ENCODE measurements around the gene LONP1. TPM values are rescaled to one million over a fixed set of nuclear protein-coding genes. Genes with fewer than 3 reads are reported as not detected.

Gene LONP1
- total RNA-seq, 1 donor from 2014 or later: 35.9 TPM

DNA sequence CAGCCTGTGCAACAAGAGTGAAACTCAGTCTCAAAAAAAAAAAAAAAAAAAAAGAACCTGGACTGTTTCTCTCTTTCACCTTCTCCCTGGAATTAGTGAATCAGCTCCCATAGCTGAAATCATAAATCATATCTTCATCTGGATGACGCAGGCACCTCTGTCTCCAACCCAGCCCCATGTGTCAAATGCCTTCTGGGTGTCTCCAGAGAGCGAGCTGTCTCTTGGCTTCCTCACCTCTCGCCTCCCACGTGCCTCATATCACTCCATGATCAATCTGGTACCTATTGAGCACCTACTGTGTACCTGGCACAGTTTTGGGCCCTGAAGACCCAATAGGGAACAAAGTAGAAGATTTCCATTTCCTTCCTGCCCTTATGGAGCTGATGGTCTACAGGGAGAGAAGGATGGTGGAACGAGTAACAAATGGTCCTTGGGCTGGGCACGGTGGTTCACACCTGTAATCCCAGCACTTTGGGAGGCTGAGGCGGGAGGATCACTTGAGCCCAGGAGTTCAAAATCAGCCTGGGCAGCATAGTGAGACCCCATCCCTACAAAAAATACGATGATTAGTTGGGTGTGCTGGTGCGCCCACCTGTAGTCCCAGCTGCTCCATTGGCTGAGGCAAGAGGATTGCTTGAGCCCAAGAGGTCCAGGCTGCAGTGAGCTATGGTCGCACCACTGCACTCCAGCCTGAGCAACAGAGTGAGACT lies 36.6 kb downstream of the LONP1 start:
- DNase-seq (ENCODE audit: low spot score): no peak
- Histone ChIP-seq H3K4me1 (peaks cover 3% of the 10 kb centered on the region), H3K27me3 (no peaks in the 10 kb centered on the region), H4K20me1 (ENCODE audit: low read depth) (peaks cover 5% of the 10 kb centered on the region), H3K4me3 (no peak overlapping the region), H3F3A (ENCODE audit: low read depth) (peaks cover 13% of the 10 kb centered on the region), H3K27ac (no peak overlapping the region), H3K9me3 (ENCODE audit: low read depth) (no peaks in the 10 kb centered on the region), H3K36me3 (no peaks in the 10 kb centered on the region), H3K4me2 (no peak overlapping the region), H3K79me2 (ENCODE audit: low read depth) (no peaks in the 10 kb centered on the region), H2AFZ (replicated peaks) (no peak overlapping the region), H3K9ac (no peak overlapping the region)
- Mint-ChIP-seq H3K4me3 (no peak overlapping the region), H3K4me1 (peaks cover 37% of the 10 kb centered on the region), H3K27me3 (ENCODE audit: insufficient read depth, low read depth) (peaks cover 3% of the 10 kb centered on the region), H3K27ac (no peak overlapping the region), H3K9me3 (no peaks in the 10 kb centered on the region), H3K36me3 (no peaks in the 10 kb centered on the region)
- TF ChIP-seq, protein P1, sequence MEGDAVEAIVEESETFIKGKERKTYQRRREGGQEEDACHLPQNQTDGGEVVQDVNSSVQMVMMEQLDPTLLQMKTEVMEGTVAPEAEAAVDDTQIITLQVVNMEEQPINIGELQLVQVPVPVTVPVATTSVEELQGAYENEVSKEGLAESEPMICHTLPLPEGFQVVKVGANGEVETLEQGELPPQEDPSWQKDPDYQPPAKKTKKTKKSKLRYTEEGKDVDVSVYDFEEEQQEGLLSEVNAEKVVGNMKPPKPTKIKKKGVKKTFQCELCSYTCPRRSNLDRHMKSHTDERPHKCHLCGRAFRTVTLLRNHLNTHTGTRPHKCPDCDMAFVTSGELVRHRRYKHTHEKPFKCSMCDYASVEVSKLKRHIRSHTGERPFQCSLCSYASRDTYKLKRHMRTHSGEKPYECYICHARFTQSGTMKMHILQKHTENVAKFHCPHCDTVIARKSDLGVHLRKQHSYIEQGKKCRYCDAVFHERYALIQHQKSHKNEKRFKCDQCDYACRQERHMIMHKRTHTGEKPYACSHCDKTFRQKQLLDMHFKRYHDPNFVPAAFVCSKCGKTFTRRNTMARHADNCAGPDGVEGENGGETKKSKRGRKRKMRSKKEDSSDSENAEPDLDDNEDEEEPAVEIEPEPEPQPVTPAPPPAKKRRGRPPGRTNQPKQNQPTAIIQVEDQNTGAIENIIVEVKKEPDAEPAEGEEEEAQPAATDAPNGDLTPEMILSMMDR (IDR thresholded peaks at IDR 0.05): no peak
- TF ChIP-seq EZH2 (IDR thresholded peaks at IDR 0.05) (no peak), EZH2phosphoT487 (IDR thresholded peaks at IDR 0.05) (no peak)

DNA sequence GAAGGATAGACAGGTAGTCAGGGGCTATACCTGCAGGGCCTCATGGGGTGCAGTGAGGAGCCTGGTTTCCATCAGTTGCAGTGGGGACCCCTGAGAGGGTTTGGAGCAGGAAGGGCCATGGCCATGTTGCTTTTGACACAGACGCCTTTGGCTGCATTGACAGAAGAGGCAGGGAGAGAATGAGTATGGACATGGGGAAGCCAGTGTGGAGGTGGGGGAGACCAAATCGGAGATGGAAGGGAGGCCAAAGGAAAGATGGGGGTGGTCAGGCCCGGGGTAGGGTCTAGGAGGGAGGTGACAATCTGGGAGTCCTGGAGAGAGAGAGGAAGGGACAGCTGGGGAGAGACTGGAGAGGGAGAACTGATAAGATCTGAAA lies 37.9 kb downstream of the LONP1 start:
- no peak overlapping the region for H3K4me3 ChIP-seq
- no peak overlapping the region for H3K9ac ChIP-seq
- Mint-ChIP-seq H3K27me3 (ENCODE audit: insufficient read depth, low read depth) (peaks cover 5% of the 10 kb centered on the region), H3K36me3 (no peaks in the 10 kb centered on the region), H3K4me1 (peaks cover 37% of the 10 kb centered on the region), H3K27ac (peak overlapping the region; percentile 2), H3K9me3 (no peaks in the 10 kb centered on the region), H3K4me3 (peak overlapping the region; percentile 86)
- peaks cover 5% of the 10 kb centered on the region for H4K20me1 ChIP-seq (ENCODE audit: low read depth)
- no peaks in the 10 kb centered on the region for H3K9me3 ChIP-seq (ENCODE audit: low read depth)
- H3K4me1 ChIP-seq: peaks cover 3% of the 10 kb centered on the region
- no peak overlapping the region for H2AFZ ChIP-seq (replicated peaks)
- H3K27me3 ChIP-seq: no peaks in the 10 kb centered on the region
- H3K79me2 ChIP-seq (ENCODE audit: low read depth): no peaks in the 10 kb centered on the region
- peak overlapping the region; percentile 85 for H3K4me2 ChIP-seq
- H3F3A ChIP-seq (ENCODE audit: low read depth): peaks cover 13% of the 10 kb centered on the region
- no peak for DNase-seq (ENCODE audit: low spot score)
- no peak overlapping the region for H3K27ac ChIP-seq
- TF ChIP-seq EZH2 (IDR thresholded peaks at IDR 0.05) (no peak), EZH2phosphoT487 (IDR thresholded peaks at IDR 0.05) (no peak)
- TF ChIP-seq, protein P1 (IDR thresholded peaks at IDR 0.05): no peak
- no peaks in the 10 kb centered on the region for H3K36me3 ChIP-seq

DNA sequence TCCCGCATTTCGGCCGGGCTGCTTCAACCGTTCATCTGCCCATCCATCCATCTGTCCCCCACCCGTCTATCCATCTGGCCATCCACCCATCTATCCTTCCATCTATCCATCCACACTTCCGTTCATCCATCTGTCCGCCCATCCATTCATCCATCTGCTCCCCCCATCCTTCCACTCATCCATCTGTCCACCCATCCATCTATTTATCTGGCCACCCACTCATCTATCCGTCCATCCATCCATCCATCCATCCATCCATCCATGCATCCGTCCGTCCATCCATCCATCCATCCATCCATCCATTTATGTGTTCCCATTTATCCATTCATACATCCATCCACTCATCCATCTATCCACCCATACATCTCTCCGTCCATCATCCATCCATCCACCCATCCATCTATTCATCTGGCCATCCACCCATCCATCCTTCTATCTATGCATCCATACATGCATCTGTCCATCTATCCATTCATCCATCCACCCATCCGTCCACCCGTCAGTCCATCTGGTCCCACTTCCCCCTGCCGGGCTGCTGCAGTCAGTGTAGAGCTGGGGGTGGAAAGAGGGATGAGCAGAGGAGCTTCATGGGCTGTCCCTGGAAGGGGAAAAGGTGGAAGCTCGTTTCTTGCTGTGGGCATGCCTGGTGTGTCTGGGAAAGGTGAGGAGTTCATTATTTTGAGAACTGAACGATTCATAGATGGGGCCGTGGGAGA lies 38.4 kb downstream of the LONP1 start:
- H3K4me1 ChIP-seq: peaks cover 3% of the 10 kb centered on the region
- H3K4me2 ChIP-seq: peak overlapping the region; percentile 85
- Mint-ChIP-seq H3K9me3 (no peaks in the 10 kb centered on the region), H3K4me3 (peak overlapping the region; percentile 86), H3K36me3 (no peaks in the 10 kb centered on the region), H3K27me3 (ENCODE audit: insufficient read depth, low read depth) (peaks cover 5% of the 10 kb centered on the region), H3K4me1 (peaks cover 36% of the 10 kb centered on the region), H3K27ac (peak overlapping the region; percentile 19)
- no peak overlapping the region for H2AFZ ChIP-seq (replicated peaks)
- H3K27me3 ChIP-seq: no peaks in the 10 kb centered on the region
- H3K36me3 ChIP-seq: no peaks in the 10 kb centered on the region
- no peaks in the 10 kb centered on the region for H3K9me3 ChIP-seq (ENCODE audit: low read depth)
- H3K79me2 ChIP-seq (ENCODE audit: low read depth): no peaks in the 10 kb centered on the region
- no peak for DNase-seq (ENCODE audit: low spot score)
- no peak overlapping the region for H3K9ac ChIP-seq
- H3F3A ChIP-seq (ENCODE audit: low read depth): peaks cover 13% of the 10 kb centered on the region
- H3K27ac ChIP-seq: no peak overlapping the region
- H3K4me3 ChIP-seq: peak overlapping the region; percentile 69
- TF ChIP-seq EZH2phosphoT487 (IDR thresholded peaks at IDR 0.05) (no peak), EZH2 (IDR thresholded peaks at IDR 0.05) (no peak)
- TF ChIP-seq, protein P1 (IDR thresholded peaks at IDR 0.05): no peak
- peaks cover 5% of the 10 kb centered on the region for H4K20me1 ChIP-seq (ENCODE audit: low read depth)
